Measurements from ENCODE around the gene OPALIN.

Gene OPALIN

GRCh38 chr10:96384506-96384905 lies 25.7 kb upstream of the OPALIN start:
- no peak for TF ChIP-seq EZH2phosphoT487 (conservative IDR thresholded peaks at IDR 0.05; ENCODE audit: low read length)
- TF ChIP-seq CTCF (IDR thresholded peaks at IDR 0.05; ENCODE audit: insufficient read depth, low read length, poor library complexity, severe bottlenecking): no peak
- no peak overlapping the region for H3K27ac ChIP-seq (ENCODE audit: low read depth, low read length)
- no peak overlapping the region for H2AFZ ChIP-seq (ENCODE audit: low read depth, low read length, severe bottlenecking)
- H3K9me3 ChIP-seq (ENCODE audit: insufficient read depth, low read length): no peaks in the 10 kb centered on the region
- H3K4me2 ChIP-seq (ENCODE audit: low read depth, low read length, poor library complexity, severe bottlenecking): no peak overlapping the region
- H3K9me2 ChIP-seq (replicated peaks; ENCODE audit: insufficient read depth, low read length): no peaks in the 10 kb centered on the region
- no peaks in the 10 kb centered on the region for H3K36me3 ChIP-seq (ENCODE audit: low read length)
- no peaks in the 10 kb centered on the region for H3F3A ChIP-seq (ENCODE audit: insufficient read depth)
- H3K4me3 ChIP-seq (ENCODE audit: insufficient read depth, low read length, poor library complexity, severe bottlenecking): no peak overlapping the region
- no peaks in the 10 kb centered on the region for H4K20me1 ChIP-seq (ENCODE audit: low read depth, low read length)
- no peaks in the 10 kb centered on the region; the same call in 1 of the 2 replicates for H3K27me3 ChIP-seq (ENCODE audit: low read length)
- no peak overlapping the region for H3K9ac ChIP-seq (ENCODE audit: low read length)
- no peaks in the 10 kb centered on the region for H3K79me2 ChIP-seq (ENCODE audit: insufficient read depth, low read length)

- H3K9me2 ChIP-seq (replicated peaks; ENCODE audit: insufficient read depth, low read length): no peaks in the 10 kb centered on the region
- no peaks in the 10 kb centered on the region for H3K79me2 ChIP-seq (ENCODE audit: insufficient read depth, low read length)
- no peaks in the 10 kb centered on the region for H4K20me1 ChIP-seq (ENCODE audit: low read depth, low read length)
- no peak overlapping the region for H2AFZ ChIP-seq (ENCODE audit: low read depth, low read length, severe bottlenecking)
- H3K4me3 ChIP-seq (ENCODE audit: insufficient read depth, low read length, poor library complexity, severe bottlenecking): no peak overlapping the region
- H3K9me3 ChIP-seq (ENCODE audit: insufficient read depth, low read length): no peaks in the 10 kb centered on the region
- no peaks in the 10 kb centered on the region; the same call in 1 of the 2 replicates for H3K27me3 ChIP-seq (ENCODE audit: low read length)
- H3F3A ChIP-seq (ENCODE audit: insufficient read depth): no peaks in the 10 kb centered on the region
- H3K27ac ChIP-seq (ENCODE audit: low read depth, low read length): no peak overlapping the region
- no peak overlapping the region for H3K4me2 ChIP-seq (ENCODE audit: low read depth, low read length, poor library complexity, severe bottlenecking)
- H3K36me3 ChIP-seq (ENCODE audit: low read length): no peaks in the 10 kb centered on the region
- no peak for TF ChIP-seq CTCF (IDR thresholded peaks at IDR 0.05; ENCODE audit: insufficient read depth, low read length, poor library complexity, severe bottlenecking)
- no peak overlapping the region for H3K9ac ChIP-seq (ENCODE audit: low read length)
Observed at GRCh38 chr10:96380821-96381220, 22.0 kb upstream of the OPALIN start.

GRCh38 chr10:96379758-96380157 lies 21.0 kb upstream of the OPALIN start:
- Histone ChIP-seq H2AFZ (ENCODE audit: low read depth, low read length, severe bottlenecking) (no peak overlapping the region), H3K79me2 (ENCODE audit: insufficient read depth, low read length) (no peaks in the 10 kb centered on the region), H3K27me3 (ENCODE audit: low read length) (no peaks in the 10 kb centered on the region; the same call in 1 of the 2 replicates), H3F3A (ENCODE audit: insufficient read depth) (no peaks in the 10 kb centered on the region), H3K4me3 (ENCODE audit: insufficient read depth, low read length, poor library complexity, severe bottlenecking) (no peak overlapping the region), H3K36me3 (ENCODE audit: low read length) (no peaks in the 10 kb centered on the region), H4K20me1 (ENCODE audit: low read depth, low read length) (no peaks in the 10 kb centered on the region), H3K27ac (ENCODE audit: low read depth, low read length) (no peak overlapping the region), H3K9me3 (ENCODE audit: insufficient read depth, low read length) (no peaks in the 10 kb centered on the region), H3K9me2 (replicated peaks; ENCODE audit: insufficient read depth, low read length) (no peaks in the 10 kb centered on the region), H3K9ac (ENCODE audit: low read length) (no peak overlapping the region), H3K4me2 (ENCODE audit: low read depth, low read length, poor library complexity, severe bottlenecking) (no peak overlapping the region)
- TF ChIP-seq EZH2phosphoT487 (conservative IDR thresholded peaks at IDR 0.05; ENCODE audit: low read length): no peak
- no peak for TF ChIP-seq CTCF (IDR thresholded peaks at IDR 0.05; ENCODE audit: insufficient read depth, low read length, poor library complexity, severe bottlenecking)

Data from SU-DHL-6 (cell line).